ENCODE data around the gene HLA-F.

The HLA-F gene

DNA sequence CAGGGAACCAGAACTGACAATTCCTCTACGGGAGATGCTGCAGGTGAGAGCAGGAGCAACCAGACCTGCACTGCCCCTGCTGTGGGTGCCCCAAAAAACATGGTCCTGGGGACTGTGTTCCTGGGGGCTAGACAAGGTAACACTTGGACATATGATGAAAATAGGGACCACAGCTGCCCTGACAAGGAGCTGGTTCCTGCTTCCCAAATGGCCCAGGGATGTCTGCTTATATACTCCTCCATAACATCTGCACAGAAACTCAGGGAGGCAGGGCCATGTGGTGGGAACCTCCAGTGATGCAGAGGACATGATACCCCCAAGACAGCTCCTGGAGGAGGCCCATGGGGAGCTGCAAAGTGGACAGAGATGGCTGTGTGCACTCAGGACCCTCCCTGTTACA, 19.8 kb downstream of the HLA-F start:
- DNase-seq (ENCODE audit: low read depth in 2 of 2, low spot score in 1 of 2): no peak

DNA sequence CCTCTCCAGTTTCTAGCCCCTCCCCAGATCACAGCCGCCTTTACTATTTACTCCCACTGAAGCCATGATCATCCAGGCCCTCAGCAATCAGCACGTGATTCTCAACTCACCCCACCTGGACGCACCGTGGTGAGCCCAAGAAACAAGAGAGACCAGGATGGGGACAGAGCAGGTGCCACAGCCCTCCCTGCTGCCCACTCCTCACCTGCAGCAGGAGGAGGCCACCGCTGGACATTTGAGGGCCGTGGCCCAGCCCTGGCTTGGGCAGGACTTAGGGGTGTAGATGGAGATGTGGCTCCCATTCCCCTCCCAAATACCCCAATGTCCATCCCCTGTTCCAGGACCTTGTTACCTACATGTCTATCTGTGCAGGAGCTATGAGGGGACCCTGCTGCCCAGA, 20.3 kb downstream of the HLA-F start:
- DNase-seq (ENCODE audit: low read depth in 2 of 2, low spot score in 1 of 2): no peak

DNA sequence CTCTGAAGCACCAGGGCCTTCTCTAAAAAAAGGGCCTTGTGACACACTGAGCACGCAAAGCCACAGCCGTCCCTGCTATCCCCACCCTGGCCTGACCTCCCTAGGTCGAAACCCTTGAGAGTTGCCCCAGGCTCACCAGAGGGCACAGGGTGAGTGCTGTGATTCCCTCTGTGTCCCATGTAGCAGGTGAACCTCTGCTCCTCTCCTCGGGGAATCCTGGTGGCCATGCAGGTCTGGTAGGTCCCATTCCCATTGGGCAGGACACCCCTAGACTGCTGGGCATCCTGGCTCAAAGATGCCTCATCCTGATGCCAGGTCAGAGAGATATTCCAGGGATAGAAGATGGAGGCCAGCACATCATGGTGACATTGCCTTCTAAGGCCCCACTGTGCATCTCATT, 20.9 kb downstream of the HLA-F start:
- no peak for DNase-seq (ENCODE audit: low read depth in 2 of 2, low spot score in 1 of 2)

DNA sequence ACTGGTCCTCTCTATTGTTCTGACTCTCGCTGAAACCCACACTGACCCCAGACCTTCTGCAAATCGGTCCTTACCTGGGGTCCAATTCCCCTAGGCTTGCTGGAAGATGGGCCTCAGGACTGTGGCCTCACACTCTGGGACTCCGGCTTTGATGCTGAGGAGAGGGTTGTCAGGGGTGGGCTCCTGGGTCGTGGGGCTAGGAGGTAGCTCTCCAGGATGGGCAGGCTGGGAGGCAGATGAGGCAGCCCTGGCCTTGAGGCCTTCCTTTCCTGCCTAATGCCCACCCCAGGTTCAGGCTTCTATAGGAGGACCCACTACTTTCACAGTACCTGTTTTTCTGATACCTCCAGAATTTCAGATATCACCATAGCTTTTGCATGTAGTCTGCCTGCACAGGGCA, 21.4 kb downstream of the HLA-F start:
- DNase-seq (ENCODE audit: low read depth in 2 of 2, low spot score in 1 of 2): no peak

DNA sequence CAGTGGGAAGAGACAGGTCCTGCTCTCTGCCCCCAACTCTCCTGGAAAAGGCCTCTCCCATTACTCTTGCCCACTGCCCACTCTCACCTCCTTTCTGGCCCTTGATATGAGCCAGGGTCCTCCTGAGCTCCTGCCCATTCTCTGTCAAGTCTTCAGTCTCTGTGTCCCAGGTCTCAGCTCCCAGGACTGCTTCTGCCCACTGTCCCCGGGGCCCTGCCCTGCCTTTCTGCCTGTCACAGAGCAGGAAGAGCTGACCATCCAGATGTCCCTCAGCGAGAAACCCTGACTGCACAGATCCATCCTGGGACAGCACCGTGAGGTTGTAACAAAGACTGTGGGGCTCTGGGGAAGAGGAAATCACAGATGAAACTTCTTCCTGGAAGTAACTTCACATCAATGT, 22.2 kb downstream of the HLA-F start:
- DNase-seq (ENCODE audit: low read depth in 2 of 2, low spot score in 1 of 2): no peak

DNA sequence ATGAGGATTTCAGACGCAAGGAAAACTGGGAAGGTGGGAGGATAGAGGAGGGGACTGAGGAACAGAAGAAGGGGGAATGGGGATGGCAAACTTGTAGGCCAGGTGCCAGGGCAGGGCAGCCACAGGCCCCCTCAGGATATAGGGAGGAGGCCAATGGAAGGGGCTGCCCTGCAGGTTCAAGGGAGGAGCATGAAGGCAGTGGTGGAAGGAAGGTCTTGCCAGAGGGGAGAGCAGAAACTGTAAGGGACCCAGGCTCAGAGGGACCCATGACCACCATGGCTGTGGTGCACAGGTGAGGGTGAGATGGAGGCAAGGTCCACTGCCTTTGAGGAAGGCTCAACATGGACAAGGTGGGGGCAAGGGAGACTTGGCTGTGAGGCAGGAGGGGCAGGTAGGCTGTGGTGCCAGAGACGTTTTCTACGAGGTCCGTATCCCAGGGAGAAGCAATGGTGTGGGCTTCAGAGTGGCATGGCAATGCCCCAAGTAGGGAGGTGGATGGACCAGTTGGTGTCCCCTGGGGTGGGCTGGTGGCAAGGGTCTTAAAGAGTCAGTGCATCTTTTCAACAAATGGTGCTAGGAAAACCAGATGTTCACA, 22.7 kb downstream of the HLA-F start:
- no peak for DNase-seq (ENCODE audit: low read depth in 2 of 2, low spot score in 1 of 2)

DNA sequence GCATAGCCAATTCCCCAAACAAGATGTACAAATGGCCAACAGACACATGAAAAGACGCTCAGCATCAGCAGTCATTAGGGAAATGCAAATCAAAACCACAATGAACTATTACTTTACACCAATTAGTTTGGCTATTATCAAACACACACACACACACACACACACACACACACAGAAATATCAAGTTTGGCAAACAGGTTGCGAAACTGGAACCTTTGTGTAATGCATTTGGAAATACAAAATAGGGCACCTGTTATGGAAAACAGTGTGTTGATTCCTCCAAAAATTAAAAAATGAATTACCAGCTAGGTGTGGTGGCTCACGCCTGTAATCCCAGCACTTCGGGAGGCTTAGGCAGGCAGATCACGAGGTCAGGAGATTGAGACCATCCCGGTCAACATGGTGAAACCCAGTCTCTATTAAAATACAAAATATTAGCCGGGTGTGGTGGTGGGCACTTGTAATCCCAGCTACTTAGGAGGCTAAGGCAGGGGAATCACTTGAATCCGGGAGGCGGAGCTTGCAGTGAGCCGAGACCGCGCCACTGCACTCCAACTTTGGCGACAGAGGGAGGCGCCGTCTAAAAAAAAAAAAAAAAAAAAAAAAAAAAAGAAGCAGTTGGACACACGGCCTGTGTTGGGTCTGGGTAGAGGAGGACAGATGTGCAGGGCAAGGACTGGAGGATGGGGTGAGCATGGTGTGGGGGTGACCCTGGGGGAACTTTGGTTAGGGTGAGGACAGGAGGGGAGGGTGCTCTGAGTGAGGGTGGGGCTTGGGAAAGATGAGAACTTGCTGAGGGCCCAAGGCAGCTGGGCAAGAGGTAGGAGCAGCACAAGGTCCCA, 23.8 kb downstream of the HLA-F start:
- DNase-seq (ENCODE audit: low read depth in 2 of 2, low spot score in 1 of 2): no peak

DNA sequence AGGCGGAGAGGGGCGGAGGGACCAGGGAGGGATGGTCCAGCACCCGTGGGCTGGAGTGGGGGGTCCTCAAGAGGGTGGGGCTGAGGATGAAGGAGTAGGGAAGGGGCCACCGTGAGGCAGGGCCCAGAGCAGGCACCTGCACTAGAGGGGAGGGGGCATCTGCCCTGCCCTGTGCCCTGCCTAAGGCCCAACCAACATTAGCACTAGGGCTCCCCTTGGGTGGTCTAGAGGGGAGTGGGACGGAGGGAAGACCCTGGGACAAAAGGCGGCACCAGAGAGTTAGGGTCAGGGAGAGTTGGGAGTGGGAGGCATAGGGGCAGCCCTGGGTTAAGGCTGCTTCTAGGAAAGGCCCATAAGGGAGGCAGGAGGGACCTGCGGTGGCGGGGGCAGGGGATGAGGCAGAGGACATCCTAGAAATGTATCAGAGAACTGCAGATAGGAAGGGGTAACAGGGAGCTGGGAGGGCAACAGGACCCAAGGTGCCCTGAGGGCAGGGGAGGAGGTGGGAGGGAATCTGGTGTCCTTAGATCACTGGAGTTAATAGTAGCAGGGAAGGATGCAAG, 24.5 kb downstream of the HLA-F start:
- DNase-seq (ENCODE audit: low read depth in 2 of 2, low spot score in 1 of 2): no peak

DNA sequence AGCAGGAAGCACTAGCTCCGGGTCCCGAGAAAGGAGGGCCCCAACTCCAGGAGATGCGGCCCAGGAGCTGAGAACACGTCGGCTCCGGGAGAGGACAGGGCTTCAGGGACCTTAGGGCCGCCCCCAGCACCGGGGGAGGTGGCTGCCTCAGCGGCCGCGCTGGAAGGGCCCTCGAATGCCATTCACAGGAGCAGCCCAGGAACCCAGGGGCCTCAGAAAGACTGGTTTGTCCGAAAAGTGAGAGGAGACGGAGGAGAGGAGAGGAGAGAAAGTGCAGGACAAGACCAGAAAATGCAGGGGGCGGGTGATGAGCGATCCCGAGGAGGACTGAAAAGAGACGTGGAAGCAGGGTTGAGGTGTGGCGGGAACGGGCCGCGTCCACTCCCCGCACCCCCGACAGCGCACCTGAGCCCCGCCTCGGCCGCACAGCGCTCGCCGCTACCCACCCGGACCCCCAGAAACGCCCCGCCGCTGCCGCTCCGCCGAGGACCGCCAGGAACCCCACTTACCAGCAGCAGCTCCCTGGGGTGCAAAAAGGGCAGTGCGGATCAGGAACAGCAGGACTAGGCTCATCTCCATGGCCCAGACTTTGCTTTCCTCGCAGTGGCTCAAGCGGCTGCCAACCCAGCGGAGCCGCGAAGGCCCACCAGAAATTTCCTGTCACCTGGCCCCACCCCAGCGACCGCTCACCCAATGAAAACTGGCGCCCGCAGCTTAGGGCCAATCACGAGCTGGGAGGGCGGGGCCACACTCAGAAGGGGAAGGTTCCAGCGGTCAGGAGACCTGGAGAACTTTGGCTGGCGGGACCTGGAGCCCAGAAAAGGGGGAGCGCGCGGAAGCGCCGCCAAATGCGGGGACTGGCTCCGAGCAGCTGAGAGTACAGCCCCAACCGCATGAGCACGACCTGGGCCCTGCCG, 25.4 kb downstream of the HLA-F start:
- DNase-seq (ENCODE audit: low read depth in 2 of 2, low spot score in 1 of 2): peak; percentile 71 to 74

DNA sequence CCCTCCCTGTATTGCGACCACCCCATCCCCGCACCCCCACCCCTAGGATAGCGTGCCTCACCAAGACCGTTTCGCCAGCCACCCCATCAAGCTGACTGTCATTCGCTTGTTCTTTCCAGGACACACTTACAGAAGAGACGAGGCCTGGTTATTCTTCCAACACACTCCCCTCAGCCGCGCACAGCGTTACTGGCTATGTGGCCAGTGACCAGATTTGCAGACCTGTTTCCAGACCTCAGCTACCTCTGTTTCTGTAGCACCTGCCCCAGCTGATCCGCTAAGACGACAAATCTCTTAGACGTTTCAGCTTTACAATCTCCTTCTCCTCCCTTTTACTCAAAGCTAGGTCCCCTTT, 26.1 kb downstream of the HLA-F start:
- no peak for DNase-seq (ENCODE audit: low read depth in 2 of 2, low spot score in 1 of 2)

DNA sequence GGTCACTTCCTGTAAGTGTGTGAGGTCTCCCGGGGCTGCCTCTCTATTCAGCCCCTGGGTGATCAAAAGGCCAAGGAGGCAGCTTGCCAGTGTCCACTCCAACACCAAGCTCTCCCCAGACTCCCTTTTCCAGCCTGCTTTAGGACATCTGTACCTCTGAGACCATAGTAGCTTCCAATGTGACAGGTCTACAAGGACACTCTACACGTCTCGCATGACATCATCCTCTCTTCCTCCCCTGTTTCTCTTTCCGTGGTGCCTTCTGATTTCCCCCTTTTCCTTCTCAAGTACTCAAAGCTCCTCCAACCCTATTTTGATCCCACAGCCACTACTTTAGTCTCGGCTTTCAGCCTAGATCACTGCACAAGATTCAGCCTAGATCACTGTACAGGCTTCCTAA, 26.4 kb downstream of the HLA-F start:
- no peak for DNase-seq (ENCODE audit: low read depth in 2 of 2, low spot score in 1 of 2)

DNA sequence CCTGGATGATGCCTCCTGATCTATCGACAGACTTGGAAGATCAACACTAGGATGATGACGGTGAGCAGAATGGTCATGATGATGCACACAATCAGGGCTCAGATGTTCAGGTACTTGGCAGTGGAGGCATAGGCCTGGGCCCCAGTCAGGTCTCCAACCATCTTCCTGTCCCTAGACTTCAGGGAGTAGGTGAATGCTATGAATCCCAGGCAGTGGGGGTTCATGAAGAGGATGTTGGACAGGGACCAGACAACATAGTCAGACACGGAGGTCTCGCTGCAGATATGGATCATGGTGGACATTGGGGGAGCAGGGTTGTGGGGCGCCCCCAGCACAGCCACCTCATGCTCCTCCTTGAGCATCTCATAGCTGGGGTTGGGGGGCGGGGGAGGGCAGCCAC, 27.5 kb downstream of the HLA-F start:
- DNase-seq (ENCODE audit: low read depth in 2 of 2, low spot score in 1 of 2): no peak

DNA sequence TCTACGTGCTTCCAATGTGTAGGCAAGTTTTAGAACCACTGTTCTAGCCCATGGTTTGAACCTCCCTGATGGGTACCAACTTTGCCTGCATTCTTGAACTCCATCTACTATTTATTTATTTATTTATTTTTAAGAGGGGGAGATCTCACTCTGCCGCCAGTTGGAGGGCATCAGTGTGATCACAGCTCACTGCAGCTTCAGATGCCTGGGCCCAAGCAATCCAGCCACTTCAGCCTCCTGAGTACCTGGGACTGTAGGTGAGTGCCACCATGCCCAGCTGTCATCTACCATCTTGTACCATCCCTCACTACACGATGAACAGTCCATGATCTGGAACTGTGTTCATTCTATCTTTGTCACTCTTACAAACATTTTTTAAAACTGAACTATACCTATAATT, 28.2 kb downstream of the HLA-F start:
- DNase-seq (ENCODE audit: low read depth in 2 of 2, low spot score in 1 of 2): no peak

DNA sequence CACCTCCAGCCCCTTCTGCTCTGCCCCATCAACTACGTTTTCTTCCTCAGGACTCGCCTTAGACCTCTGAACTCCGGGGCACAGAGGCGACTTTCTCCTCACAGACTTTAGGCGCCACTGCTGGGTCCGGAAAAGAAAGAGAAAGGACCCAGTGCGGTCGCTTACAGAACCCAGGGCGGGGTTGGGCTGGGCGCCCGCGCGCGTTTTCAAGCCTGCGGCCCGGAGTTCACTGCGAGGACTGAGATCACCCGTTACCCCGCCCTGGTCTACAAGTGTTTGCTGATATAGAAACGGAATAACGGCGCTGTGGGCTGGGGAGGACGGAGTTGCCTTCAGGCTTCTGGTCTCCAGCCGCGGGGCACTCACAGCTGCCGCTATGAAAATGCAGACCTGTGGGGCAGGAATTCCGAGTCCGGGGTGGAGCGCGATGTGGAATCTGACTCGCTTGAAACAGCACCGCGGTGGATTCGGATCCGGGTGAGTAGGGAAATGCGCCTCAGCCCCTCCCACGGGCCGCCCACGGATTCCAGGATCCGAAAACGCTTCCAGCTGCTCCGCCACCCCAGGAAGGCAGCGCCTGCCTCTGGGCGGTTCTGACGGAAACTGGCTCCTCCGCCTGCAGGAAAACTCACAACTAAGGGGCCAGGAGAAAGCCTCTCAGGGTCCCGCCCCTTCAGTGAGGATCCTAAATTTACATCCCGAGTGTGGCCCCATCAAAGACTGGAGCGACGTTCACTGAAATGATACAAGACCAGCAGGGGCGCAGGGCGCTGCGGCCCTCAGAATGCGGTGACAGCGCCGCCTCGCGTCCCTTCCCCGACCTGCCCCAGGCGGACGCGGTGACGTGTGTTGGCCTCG, 29.4 kb downstream of the HLA-F start:
- DNase-seq (ENCODE audit: low read depth in 2 of 2, low spot score in 1 of 2): peak in 1 of 2 donors; percentile 68

DNA sequence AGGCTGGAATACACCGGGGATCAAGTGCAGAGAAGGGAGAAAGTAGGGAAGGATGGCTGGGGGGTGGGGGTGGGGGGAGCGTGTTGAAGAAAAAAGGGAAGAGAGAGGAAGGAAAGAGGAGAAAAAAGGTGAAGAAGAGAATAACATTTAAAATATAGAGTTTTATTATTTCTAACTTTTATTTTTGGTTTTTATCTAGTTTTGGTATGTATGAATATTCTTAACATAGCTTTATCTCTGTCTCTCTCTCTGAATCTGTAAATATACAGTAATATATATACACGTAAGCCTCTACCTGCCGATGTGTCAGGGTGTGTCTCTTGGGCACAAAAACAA, 30.0 kb downstream of the HLA-F start:
- no peak for DNase-seq (ENCODE audit: low read depth in 2 of 2, low spot score in 1 of 2)

DNA sequence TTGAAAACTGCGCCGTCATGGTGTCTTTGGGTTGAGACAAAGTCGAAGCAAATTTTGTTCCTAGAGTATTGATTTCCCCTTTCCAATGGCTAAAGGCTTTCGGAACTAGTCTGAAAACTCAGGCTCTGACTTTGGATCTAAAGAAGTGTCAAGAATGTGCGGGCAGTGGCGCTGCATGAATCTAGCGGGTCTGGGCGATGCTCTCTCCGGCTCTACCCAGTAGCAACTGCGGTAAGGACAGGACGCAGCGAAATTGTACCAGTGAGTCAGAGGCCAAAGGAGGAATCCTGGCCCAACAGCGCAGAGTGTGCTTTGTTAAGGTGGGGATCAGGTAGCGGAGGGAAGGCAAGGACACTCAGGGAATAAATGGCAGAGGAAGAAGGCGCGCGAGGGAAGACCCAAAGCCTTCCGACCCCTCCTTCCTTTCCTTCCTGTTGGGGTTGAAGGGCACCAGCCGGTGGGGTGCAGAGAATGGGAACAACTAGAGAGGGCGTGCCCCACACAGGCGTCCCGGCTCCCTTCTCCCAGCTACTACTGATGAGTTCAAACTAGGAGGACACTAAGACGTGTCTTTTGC, 32.1 kb downstream of the HLA-F start:
- DNase-seq (ENCODE audit: low read depth in 2 of 2, low spot score in 1 of 2): no peak

DNA sequence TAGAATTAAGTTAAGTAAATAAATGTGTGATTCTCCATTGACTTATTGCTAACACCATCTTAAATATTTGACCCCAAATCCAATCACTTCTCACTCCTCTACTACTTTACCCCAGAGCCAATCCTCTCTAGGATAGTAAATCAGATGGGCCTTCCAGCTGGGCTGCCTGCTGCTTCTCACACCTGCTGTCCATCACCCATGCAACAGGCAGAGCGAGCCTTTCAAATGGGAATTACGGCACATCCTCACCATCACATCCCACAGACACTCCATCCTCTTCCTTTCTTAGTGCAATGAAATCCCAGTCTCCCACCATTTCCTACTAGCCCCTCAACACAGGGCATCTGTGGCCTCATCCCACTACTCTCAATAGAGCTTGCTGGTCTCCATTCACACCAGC, 34.0 kb downstream of the HLA-F start:
- no peak for DNase-seq (ENCODE audit: low read depth in 2 of 2, low spot score in 1 of 2)

DNA sequence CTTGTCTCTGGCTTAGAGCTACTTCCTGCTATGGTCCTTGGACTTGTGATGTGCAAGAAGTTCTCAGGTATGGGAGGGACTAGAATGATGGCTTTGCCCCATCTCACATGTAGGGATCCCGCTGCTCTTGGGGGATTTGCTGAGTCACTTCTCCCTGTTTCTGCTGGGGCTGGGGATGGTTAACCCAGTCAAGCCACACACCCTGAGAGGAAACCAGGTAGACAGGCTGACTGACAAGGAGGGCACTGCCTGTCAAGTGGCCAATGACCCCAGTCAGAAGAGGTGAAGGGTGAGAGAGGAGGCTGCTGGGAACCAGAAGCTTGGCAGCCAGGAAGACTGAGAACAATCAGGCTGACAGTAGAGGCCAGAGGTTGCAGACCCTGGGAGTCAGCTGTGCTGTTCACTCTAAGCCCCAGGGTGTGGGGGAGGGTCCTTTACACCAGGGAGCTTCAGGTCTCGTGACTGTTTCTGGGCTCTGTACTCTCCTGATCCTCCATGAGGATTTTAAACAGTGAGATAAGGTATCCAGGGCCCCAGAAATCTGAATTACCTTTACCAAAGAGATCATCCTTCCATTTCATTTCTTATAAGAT, 34.6 kb downstream of the HLA-F start:
- no peak for DNase-seq (ENCODE audit: low read depth in 2 of 2, low spot score in 1 of 2)

DNA sequence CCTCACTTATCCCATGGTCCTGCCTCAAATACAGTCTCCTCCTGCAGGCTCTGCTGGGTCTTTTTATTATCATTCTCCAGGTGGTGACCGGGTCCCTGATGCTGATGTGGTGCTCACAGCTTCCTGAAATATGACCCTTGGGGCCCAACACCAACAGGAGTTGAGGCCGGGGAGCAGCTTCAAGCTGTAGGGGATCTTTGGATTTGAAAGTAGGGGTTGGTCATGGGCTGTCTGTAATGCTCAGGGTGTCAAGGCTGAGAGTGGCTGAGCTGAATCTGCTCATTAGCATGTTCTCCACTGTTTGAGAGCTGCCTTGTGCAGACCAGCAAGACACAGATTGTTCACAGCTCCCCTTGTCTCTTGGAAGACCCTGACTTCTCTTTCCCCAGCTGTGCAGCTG, 35.5 kb downstream of the HLA-F start:
- DNase-seq (ENCODE audit: low read depth in 2 of 2, low spot score in 1 of 2): no peak

DNA sequence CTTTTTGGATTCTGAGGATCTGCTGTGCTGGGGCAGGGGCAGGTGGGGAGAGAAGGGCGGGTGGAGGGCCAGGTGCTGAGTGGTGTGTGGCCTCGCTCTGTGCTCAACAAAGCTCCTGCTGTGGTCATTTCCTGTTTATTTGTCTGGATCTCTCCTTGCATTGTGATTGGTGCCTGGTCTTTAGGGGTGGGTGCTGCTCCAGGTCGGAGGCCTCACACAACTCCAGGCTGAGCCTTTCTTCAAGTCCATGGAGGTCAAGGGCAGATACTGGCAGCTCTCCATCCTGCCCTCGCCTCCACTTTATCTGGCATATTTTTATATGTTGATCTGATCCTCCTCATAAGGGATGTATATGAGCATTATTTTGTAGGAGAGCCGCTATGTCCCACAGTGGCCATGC, 36.2 kb downstream of the HLA-F start:
- no peak for DNase-seq (ENCODE audit: low read depth in 2 of 2, low spot score in 1 of 2)

Data from stimulated activated CD8-positive, alpha-beta memory T cell treated with anti-CD3 and anti-CD28 coated beads, Interleukin-4, amount 100 ng/mL, for 1 hour (primary cell).